HG02610 (cell line): ENCODE results near the gene KIF5B.
"Not testable (repeated sequence)": the region's sequence is repeated elsewhere in the genome, so short reads cannot be mapped to it uniquely, and the experiment has no call there.

Source experiments
- ATAC-seq: cut with Tn5 transposase; IDR thresholded peaks from one replicate; pipeline ENCODE4 v1.9.1; 2021; ENCODE audit warnings: mild to moderate bottlenecking, moderate library complexity; ENCODE audit not compliant: unreplicated experiment

KIF5B gene

GRCh38 chr10:32017044-32017443 is 39.2 kb downstream of the KIF5B start:
- ATAC-seq: no peak

- ATAC-seq: no peak
These were observed 40.8 kb downstream of the KIF5B start for GRCh38 chr10:32015386-32015785.

- no peak for ATAC-seq
These were observed 49.2 kb downstream of the KIF5B start for GRCh38 chr10:32007026-32007425.

GRCh38 chr10:32005050-32005449 is 51.2 kb downstream of the KIF5B start:
- no peak for ATAC-seq

- no peak for ATAC-seq
These were observed 52.0 kb downstream of the KIF5B start for GRCh38 chr10:32004161-32004591.

- ATAC-seq: no peak
These were observed 53.7 kb downstream of the KIF5B start for GRCh38 chr10:32002531-32002930.

GRCh38 chr10:32000937-32001336 is 55.3 kb downstream of the KIF5B start:
- no peak for ATAC-seq

GRCh38 chr10:31999836-32000235 is 56.4 kb downstream of the KIF5B start:
- no peak for ATAC-seq

- ATAC-seq: no peak
These were observed 57.1 kb downstream of the KIF5B start for GRCh38 chr10:31999070-31999660.

- no peak for ATAC-seq
These were observed 61.3 kb downstream of the KIF5B start for GRCh38 chr10:31994926-31995325.

GRCh38 chr10:31990937-31991336 is 65.3 kb downstream of the KIF5B start:
- ATAC-seq: no peak

GRCh38 chr10:31987786-31988185 is 68.4 kb downstream of the KIF5B start:
- ATAC-seq: not testable (repeated sequence)

- ATAC-seq: no peak
These were observed 74.1 kb downstream of the KIF5B start for GRCh38 chr10:31982111-31982510.

- ATAC-seq: no peak
These were observed 75.8 kb downstream of the KIF5B start for GRCh38 chr10:31980471-31980870.

- not testable (repeated sequence) for ATAC-seq
These were observed 77.2 kb downstream of the KIF5B start for GRCh38 chr10:31979071-31979470.

GRCh38 chr10:31978156-31978483 is 78.1 kb downstream of the KIF5B start:
- ATAC-seq: no peak

GRCh38 chr10:31977440-31978155 is 78.6 kb downstream of the KIF5B start:
- ATAC-seq: no peak

- ATAC-seq: no peak
These were observed 81.0 kb downstream of the KIF5B start for GRCh38 chr10:31975157-31975765.

- no peak for ATAC-seq
These were observed 81.6 kb downstream of the KIF5B start for GRCh38 chr10:31974434-31975124.

- ATAC-seq: no peak
These were observed 83.6 kb downstream of the KIF5B start for GRCh38 chr10:31972519-31973041.

- not testable (repeated sequence) for ATAC-seq
These were observed 86.4 kb downstream of the KIF5B start for GRCh38 chr10:31969847-31970246.

GRCh38 chr10:31963589-31963980 is 92.6 kb downstream of the KIF5B start:
- no peak for ATAC-seq
